Fibroblast of gingiva (primary cell): Measurements from ENCODE around the gene HES7.

ENCODE experiments used
- DNase-seq: peaks from one replicate; pipeline ENCODE4 v3.0.0-alpha.2; 2011; ENCODE audit warnings: low read depth

Gene HES7

GRCh38 chr17:8155231-8155995 lies 31.5 kb upstream of the HES7 start:
- DNase-seq: no peak

GRCh38 chr17:8154608-8155155 lies 30.8 kb upstream of the HES7 start:
- DNase-seq: no peak

DNA sequence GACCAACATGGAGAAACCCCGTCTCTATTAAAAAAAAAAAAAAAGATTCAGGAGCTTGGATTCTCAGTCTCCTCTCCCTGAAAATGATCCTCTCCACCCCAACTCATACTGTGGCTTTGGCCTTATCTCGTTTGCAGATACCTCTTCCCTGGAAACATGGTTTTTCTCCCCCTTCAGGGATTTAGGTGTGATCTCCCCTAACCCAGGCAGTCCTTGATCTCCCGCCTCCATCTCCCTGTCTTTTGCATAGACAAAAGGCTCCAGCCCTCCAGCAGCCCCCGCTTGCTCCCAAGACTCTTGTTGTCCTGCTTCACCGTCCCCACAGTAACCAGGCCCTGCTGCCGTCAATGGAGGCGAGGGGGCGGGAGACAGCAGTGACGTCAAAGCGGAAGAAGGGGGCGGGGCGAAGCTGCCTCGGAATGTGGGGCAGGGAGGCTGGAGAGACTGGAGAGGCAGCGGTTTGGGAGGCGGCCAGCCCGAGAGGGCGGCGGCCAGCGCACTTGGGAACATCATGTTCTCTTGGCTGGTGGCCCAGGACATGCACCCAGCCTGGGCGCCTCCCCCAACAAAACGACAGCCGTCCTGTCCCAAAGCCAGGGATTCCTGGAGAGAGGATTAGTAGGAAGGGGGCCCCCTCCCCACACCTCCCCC lies 30.2 kb upstream of the HES7 start:
- DNase-seq: peak; percentile 100

DNA sequence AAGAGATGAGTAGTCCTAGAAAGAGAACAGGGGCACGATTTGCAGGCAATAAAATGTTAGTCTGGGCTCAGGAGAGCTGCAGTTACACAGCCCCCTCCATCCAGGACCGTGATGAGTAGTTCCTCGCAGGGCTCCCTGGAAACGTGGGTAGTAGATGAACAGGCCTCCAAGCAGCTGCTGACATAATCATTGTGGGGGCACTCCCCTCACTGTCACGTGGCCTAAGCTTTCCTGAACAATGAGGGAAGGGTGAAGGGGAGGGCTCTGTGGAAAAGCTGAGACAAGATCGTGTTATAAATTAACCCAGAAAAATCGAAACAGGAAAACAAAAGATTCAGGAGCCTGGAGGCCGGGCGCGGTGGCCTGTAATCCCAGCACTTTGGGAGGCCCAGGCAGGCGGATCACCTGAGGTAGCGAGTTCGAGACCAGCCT lies 29.6 kb upstream of the HES7 start:
- peak; percentile 90 for DNase-seq

DNA sequence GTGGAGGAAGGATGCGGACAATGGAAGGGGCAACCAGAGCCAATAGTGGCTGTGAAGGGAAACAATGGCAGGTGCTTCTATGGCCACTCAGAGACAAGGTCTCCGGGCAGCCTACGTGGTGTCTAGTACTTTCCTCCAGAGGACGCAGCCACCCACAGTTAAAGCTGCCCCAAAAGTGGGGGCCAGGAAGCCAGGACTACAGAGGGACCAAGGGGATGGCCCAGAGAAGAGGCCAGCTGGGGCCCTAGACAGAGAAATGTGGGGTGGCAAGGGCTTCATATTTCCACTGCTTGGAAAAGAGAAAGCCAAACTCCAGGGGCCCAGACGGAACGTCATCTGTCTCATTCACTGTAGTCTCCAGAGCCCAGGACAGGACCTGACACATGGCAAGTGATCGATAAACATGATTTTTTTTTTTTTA lies 29.1 kb upstream of the HES7 start:
- DNase-seq: no peak

GRCh38 chr17:8152112-8152775 lies 28.3 kb upstream of the HES7 start, which contains the start of gene PER1:
Gene PER1 (minus strand): TSS chr17:8152404. CDS start chr17:8150706, 1,698 bp downstream.
- peak; percentile 98 for DNase-seq

DNA sequence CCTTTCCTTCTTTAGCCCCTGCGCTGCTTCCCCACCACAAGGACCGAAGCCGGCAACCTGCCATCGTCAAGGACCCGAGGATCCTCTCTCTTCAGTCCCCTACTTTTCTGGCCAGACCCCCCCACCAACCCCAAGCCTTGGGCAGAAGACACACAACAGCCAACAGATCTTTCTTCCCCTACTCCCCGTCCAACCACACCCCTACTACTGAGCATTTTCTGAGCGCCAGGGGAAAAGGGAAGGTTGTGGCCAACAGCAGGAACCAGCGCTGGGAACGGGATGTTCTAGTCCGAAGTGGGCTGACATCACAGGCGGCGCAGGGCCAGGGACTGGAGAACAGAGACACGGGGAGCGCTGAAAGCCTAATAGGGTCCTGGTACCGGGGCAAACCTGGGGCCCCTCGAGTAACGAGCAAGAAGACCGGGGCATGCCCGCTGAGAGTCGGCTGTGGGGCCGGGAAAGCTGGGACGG lies 27.8 kb upstream of the HES7 start:
- peak; percentile 86 for DNase-seq

GRCh38 chr17:8151120-8151640 lies 27.3 kb upstream of the HES7 start:
- DNase-seq: peak; percentile 95

DNA sequence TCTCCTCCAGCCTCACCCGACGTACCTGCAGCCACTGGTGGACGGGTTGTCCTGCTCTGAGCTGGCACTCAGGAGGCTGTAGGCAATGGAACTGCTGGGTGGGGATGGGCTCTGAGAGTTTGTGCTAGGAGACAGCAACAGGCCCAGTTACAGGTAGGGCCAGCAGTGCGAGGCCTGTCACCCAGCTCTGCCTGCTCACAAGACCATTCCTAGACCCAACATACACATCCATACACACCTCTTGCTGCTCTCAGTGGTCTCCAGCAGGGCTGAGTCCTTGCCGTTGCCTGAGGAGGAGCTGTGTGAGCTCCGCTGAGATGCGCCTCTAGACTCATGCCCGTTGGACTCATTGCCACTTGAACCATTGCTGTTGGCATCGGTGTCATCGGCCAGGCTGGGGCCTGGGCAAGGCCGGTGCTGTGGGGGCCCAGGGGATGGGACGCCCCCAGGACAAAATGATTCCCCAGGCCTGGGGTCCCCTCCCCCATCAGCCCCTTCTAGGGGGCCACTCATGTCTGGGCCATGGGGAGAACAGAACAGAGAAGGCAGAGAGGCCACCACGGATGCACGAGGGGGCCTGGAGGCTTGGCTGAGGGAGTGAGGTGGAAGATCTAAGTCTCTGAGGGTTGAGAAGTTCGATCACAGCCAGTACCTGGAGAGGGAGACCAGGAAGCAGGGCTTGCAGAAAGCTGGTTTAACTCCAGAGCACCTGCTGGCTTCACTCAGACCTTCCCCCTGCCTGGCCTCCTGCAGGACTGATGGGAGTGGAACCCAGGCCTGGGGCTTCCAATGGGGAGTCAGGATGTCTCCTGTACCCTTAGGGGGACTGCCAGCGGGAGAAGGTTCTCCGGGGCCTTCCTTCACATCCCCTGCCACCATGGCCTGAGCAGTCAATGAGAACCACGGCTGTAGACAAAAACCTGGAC lies 26.6 kb upstream of the HES7 start:
- DNase-seq: no peak

DNA sequence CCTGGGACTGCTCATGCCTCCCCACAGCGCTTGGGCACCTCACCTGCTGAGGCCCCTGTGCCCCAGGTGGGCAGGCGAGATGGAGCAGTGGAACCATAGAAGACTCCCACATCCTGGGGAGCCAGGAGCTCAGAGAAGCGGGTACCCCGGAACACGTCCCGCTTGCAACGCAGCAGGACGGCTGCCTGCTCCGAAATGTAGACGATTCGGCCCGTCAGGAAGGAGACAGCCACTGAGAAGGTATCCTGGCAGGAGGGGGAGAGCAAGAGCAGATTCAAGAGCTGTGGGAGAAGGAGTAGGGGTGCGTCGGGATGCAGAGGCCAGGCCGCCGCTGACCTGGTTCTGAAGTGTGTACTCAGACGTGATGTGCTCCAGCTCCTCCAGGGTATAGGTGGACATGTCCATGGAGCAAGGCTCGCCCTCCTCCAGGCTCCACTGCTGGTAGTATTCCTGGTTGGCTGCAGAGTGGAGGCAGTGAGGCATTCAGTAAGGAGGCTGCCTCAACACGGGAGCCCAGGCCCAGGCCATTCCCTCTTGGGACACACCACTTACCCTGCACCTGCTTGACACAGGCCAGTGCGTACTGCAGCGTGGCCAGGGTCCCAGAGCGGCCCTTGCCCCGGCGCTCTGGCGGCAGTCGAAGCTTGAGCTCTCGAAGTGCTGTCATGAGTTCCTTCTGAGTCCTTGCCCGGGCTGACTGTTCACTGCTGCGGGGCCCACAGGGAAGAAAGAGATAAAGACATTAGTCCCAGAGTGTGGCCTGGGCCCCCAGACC lies 25.7 kb upstream of the HES7 start:
- DNase-seq: no peak

- DNase-seq: no peak
These were observed 24.7 kb upstream of the HES7 start for GRCh38 chr17:8148560-8148959.

- no peak for DNase-seq
These were observed 24.0 kb upstream of the HES7 start for GRCh38 chr17:8147805-8148404.

DNA sequence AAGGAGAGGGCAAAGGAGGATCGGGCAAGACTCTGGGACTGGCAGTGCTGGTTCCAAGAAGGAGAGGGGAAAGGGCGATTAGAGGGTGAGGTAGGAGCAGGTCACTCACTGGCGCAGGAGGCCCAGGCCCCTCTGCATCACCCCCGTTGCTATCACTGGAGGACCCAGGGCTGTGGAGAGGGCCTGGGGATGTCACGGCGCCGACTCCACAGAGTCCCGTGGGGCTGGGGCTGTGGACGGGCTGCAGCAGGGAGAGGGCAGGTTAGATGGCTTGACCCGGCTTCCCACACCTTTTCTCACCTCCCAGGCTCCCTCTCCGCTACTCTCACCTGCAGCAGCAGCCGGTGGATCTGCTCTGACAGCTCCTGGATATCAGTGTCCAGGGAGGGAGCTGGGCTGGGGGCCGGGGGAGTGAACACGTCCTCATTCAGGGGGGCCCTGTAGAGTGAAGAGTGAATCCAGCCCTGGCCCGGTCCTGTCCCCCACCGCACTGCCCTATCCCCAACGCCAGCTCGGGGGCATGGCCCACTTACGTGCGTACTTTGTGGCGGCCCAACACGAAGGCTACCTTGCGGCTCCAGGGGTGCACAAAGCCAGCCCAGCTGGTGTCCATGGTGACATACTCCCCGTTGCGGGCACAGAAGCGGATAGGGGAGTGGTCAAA lies 23.4 kb upstream of the HES7 start:
- no peak for DNase-seq

DNA sequence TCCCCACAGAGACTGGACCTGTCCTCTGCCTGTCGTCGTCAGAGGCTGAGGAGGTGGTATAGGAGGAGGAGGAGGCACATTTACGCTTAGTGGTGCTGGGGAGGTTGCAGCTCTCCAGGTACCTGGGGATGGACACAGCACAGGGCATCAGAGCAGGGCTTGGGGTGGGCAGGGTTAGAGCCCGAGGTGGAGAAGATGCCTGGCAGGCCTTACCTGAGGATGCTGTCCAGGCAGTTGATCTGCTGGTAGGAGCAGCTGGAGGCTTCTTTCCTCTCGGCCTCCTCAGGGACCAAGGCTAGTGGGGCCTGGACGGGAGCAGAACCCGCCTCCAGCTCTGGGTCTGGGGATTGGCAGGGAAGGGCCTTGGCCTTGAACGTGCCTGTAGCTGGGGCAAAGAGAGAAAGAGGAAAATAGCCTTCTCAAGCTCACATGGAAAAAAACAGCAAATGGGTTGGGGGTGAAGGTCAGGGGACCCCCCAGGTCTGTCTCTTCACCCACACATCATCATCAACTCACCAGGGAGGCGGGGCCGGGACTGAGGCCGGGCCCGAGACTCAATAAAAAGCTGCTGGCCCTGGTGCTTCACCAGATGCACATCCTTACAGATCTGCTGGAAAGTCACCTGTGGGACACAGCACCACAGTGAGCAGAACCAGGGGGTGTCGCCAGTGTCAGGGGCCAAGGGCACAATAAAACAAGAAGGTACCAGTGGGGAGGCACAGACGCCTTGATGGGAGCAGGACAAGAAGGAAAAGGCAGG lies 22.7 kb upstream of the HES7 start:
- peak; percentile 0 for DNase-seq

- DNase-seq: peak; percentile 0
These were observed 21.9 kb upstream of the HES7 start for GRCh38 chr17:8145811-8146210.

DNA sequence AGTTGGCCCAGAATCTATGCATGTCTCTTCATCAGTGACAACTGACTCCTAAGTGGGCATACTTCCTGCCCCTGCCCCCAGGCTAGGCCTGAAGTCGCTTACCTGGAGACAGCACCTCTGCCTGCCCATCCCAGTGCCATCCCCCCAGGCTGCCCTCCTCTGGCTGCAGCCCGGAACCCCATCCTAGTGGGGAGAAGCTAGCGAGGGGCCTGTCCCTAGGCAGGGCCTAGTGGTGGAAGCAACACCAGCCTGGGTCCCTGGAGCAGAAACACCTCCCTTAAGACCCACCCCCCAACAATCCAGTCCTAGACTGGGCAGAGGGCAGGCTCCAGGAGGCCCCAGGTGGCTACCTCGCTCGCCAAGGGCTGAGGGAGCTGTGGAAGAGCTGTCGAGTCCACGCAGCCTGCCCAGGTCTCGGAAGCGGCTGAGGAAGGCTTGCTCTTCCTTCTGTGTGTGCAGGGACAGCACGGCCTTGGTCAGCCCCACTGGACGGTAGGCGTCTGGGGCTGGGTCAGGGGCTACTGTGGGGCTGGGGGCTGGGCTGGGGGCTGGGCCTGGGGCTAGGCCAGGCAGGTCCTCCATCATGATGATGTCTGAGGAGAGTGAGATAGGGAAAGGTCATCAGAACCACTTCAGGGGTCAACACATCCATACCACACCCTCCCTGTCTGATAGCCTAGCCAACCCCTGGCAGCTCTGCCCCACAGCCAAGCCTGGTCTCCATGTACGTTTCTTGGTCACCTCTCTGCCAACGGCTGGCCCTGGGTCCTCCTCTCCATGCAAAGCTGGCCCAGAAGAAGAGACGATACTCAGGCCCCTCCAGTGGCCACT lies 20.7 kb upstream of the HES7 start:
- no peak for DNase-seq

DNA sequence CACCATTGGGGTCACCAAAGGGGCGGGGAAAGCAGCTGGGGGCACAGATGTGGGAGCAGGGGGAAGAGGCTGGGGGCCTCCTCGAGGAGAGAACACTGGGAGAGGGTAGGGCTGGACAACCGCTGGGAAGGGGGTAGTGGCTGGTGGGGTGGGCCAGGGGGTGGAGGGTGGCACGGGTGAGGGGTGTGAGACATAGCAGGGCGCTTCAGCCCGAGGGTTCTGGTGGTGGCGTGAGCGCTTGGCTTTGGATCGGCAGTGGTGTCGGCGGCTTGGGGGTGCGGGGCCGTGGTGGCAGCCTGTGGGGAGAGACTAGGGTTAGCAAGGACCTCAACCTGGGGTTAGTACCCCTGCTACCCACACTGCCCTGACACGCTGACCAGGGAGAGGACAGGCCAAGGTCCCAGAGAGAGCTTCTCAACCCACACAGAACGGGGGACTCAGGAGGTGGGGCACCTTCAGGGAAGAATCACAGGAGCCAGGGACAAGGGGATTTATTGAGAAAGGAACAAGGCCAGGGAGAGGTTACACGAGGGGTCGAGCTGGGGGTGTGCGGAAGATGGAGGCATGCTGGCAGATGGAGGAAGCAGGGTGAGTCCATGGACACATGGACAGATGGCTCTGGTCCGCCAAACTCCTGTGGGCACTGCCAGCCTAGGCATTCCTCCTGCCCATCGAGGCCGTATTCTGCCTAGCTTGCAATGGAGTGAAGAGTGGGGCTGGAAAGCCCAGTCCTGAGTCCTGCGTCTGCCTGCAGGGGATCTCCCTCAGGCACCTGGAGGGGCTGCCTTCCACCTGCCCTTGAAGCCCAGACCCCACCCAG lies 19.9 kb upstream of the HES7 start:
- DNase-seq: no peak
